Measurements from ENCODE around the gene C5orf46. TPM values are rescaled to one million over a fixed set of nuclear protein-coding genes. Genes with fewer than 3 reads are reported as not detected.

C5orf46 gene
- total RNA-seq, 1 experiment from 2014 or later = not detected

DNA sequence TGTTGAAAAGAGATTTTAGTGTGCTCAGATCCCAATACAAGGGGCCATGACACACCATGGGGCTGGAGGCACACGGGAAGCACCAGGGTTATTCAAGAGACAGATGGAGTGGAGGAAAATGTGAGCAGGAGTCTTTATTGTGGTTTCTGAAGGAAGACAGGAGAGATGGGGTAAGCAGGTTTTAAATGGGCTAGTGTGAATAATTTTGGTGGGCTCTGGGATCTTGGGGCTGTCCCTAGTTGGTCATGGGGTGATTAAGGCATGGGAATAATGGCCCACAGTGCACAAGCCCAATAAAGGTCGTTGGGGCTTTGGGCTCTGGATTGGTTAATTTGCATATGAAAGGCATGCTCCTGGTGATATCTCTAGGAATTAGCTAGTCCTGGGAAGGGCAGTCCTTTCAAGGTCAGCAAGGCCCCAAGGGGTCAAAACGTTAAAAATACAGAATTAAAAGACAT, 31.4 kb downstream of the C5orf46 start (continued):
- no peak for TF ChIP-seq HMGA2 (CRISPR knock-in tag; IDR thresholded peaks at IDR 0.05)
- no peak for TF ChIP-seq ZBTB21 (CRISPR knock-in tag; IDR thresholded peaks at IDR 0.05; ENCODE audit: borderline replicate concordance)
- no peak for TF ChIP-seq SOX15 (CRISPR knock-in tag; IDR thresholded peaks at IDR 0.05)
- no peak for TF ChIP-seq GABPB1 (CRISPR knock-in tag; IDR thresholded peaks at IDR 0.05)
- TF ChIP-seq, protein P1, sequence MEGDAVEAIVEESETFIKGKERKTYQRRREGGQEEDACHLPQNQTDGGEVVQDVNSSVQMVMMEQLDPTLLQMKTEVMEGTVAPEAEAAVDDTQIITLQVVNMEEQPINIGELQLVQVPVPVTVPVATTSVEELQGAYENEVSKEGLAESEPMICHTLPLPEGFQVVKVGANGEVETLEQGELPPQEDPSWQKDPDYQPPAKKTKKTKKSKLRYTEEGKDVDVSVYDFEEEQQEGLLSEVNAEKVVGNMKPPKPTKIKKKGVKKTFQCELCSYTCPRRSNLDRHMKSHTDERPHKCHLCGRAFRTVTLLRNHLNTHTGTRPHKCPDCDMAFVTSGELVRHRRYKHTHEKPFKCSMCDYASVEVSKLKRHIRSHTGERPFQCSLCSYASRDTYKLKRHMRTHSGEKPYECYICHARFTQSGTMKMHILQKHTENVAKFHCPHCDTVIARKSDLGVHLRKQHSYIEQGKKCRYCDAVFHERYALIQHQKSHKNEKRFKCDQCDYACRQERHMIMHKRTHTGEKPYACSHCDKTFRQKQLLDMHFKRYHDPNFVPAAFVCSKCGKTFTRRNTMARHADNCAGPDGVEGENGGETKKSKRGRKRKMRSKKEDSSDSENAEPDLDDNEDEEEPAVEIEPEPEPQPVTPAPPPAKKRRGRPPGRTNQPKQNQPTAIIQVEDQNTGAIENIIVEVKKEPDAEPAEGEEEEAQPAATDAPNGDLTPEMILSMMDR (IDR thresholded peaks at IDR 0.05) = no peak
- no peak for TF ChIP-seq NFE2L1 (CRISPR knock-in tag; IDR thresholded peaks at IDR 0.05)
- no peak for TF ChIP-seq FOXJ3 (CRISPR knock-in tag; IDR thresholded peaks at IDR 0.05; ENCODE audit: borderline replicate concordance)
- TF ChIP-seq PRDM15 (CRISPR knock-in tag; IDR thresholded peaks at IDR 0.05) = no peak
- TF ChIP-seq, protein P2, sequence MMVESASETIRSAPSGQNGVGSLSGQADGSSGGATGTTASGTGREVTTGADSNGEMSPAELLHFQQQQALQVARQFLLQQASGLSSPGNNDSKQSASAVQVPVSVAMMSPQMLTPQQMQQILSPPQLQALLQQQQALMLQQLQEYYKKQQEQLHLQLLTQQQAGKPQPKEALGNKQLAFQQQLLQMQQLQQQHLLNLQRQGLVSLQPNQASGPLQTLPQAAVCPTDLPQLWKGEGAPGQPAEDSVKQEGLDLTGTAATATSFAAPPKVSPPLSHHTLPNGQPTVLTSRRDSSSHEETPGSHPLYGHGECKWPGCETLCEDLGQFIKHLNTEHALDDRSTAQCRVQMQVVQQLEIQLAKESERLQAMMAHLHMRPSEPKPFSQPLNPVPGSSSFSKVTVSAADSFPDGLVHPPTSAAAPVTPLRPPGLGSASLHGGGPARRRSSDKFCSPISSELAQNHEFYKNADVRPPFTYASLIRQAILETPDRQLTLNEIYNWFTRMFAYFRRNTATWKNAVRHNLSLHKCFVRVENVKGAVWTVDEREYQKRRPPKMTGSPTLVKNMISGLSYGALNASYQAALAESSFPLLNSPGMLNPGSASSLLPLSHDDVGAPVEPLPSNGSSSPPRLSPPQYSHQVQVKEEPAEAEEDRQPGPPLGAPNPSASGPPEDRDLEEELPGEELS (CRISPR knock-in tag; IDR thresholded peaks at IDR 0.05) = no peak
- no peak for TF ChIP-seq STAT6 (CRISPR knock-in tag; conservative IDR thresholded peaks at IDR 0.05; ENCODE audit: low read depth)
- TF ChIP-seq ATF1 (CRISPR knock-in tag; IDR thresholded peaks at IDR 0.05) = no peak
- no peak for TF ChIP-seq NFATC4 (CRISPR knock-in tag; IDR thresholded peaks at IDR 0.05)
- TF ChIP-seq NR1H2 (CRISPR knock-in tag; IDR thresholded peaks at IDR 0.05) = no peak
- TF ChIP-seq PRRX2 (CRISPR knock-in tag; IDR thresholded peaks at IDR 0.05) = peak; percentile 87
- TF ChIP-seq CREM (CRISPR knock-in tag; IDR thresholded peaks at IDR 0.05) = no peak
- TF ChIP-seq ERG (CRISPR knock-in tag; IDR thresholded peaks at IDR 0.05) = no peak
- TF ChIP-seq ZNF121 (CRISPR knock-in tag; IDR thresholded peaks at IDR 0.05) = 0 out of 2 replicates have a peak, but pooled peaks have one; percentile 10
- TF ChIP-seq SP1 (CRISPR knock-in tag; conservative IDR thresholded peaks at IDR 0.05) = no peak
- TF ChIP-seq HMGXB4 (CRISPR knock-in tag; IDR thresholded peaks at IDR 0.05) = no peak
- TF ChIP-seq CBFB (CRISPR knock-in tag; IDR thresholded peaks at IDR 0.05; ENCODE audit: low read depth) = no peak
- no peak for TF ChIP-seq ELF4 (CRISPR knock-in tag; IDR thresholded peaks at IDR 0.05; ENCODE audit: low read depth)
- no peak for TF ChIP-seq NR2C2 (CRISPR knock-in tag; IDR thresholded peaks at IDR 0.05)
- TF ChIP-seq ATF6 (CRISPR knock-in tag; IDR thresholded peaks at IDR 0.05) = no peak

Measured in WTC11 (cell line).